HAP-1 (cell line): ENCODE measurements around the gene RILPL2.
"Not testable (repeated sequence)": the region's sequence is repeated elsewhere in the genome, so short reads cannot be mapped to it uniquely, and the experiment has no call there.

Experiments
- DNase-seq, 2 experiments: peaks; one replicate each; pipeline ENCODE4 v3.0.0-alpha.2; 2016 to 2020; ENCODE audit warnings: low spot score in 2 of 2
- H3K27me3 ChIP-seq: fragments of 250-450 bp; sonication (Bioruptor Pico); 2 replicates; pipeline ENCODE4 v1.5.1; 2020; ENCODE audit warnings: low read depth, mild to moderate bottlenecking, moderate library complexity
- H3K36me3 ChIP-seq: fragments of 250-450 bp; sonication (Bioruptor Pico); replicated peaks from 2 replicates; pipeline ENCODE4 v1.5.1; 2020; ENCODE audit warnings: mild to moderate bottlenecking
- H3K4me1 ChIP-seq: fragments of 250-450 bp; sonication (Bioruptor Pico); 2 replicates; pipeline ENCODE4 v1.5.1; 2020; ENCODE audit warnings: mild to moderate bottlenecking
- H3K4me3 ChIP-seq: fragments of 250-450 bp; sonication (Bioruptor Pico); 2 replicates; pipeline ENCODE4 v1.5.1; 2020; ENCODE audit warnings: mild to moderate bottlenecking, moderate library complexity
- H3K9me3 ChIP-seq: fragments of 250-450 bp; sonication (Bioruptor Pico); 2 replicates; pipeline ENCODE4 v1.5.1; 2020; ENCODE audit warnings: mild to moderate bottlenecking, moderate library complexity
- in situ Hi-C: fragments of 300-500 bp; cut with MboI; formaldehyde crosslinking; loops from 3 replicates; pipeline ENCODE4 v1.14.3; 2020; ENCODE audit warnings: low sequenced_read_pairs, inconsistent platforms, mixed read lengths

The RILPL2 gene

DNA sequence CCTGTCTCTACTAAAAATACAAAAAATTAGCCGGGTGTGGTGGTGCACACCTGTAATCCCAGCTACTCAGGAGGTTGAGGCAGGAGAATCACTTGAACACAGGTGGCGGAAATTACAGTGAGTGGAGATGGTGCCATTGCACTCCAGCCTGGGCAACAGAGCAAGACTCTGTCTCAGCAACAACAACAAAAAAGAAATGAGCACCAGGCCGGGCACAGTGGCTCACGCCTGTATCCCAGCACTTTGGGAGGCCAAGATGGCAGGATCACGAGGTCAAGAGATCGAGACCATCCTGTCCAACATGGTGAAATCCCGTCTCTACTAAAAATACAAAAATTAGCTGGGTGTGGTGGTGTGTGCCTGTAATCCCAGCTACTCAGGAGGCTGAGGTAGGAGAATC, 68.1 kb downstream of the RILPL2 start:
- H3K4me3 ChIP-seq, H3K9me3 ChIP-seq, in situ Hi-C loops, H3K4me1 ChIP-seq, H3K36me3 ChIP-seq, H3K27me3 ChIP-seq, DNase-seq: not testable (repeated sequence)

DNA sequence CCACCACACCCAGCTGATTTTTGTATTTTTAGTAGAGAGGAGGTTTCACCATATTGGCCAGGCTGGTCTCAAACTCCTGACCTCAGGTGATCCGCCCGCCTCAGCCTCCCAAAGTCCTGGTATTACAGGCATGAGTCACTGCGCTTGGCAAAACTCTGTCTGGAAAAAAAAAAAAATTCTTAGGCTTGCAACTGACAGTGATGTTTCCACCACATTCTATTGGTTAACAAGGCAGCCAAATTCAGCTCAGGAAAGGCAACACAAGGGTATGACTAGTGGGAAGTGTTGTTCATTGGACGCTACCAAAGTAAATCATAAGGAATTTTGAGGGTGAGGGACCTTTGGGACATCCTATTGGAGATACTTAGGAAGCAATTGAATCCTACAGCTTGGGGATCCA, 69.0 kb downstream of the RILPL2 start:
- in situ Hi-C loops: no loop called here
- no peak overlapping the region for H3K4me3 ChIP-seq
- H3K36me3 ChIP-seq: no peaks in the 10 kb centered on the region

More for the DNA sequence above, 69.0 kb downstream of the RILPL2 start:
- no peaks in the 10 kb centered on the region for H3K27me3 ChIP-seq
- no peaks in the 10 kb centered on the region for H3K9me3 ChIP-seq
- H3K4me1 ChIP-seq: peaks cover 12% of the 10 kb centered on the region
- DNase-seq: no peak
